Stimulated activated CD8-positive, alpha-beta memory T cell treated with anti-CD3 and anti-CD28 coated beads, Interleukin-2, amount 100 ng/mL, for 1 hour (primary cell): ENCODE data around the gene SYVN1.

Experiments used
- DNase-seq, 2 donors: peaks; one replicate each; pipeline ENCODE4 v3.0.0-alpha.2; 2020; ENCODE audit warnings: low read depth in 2 of 2

The SYVN1 gene

GRCh38 chr11:65087827-65088226 is 46.5 kb downstream of the SYVN1 start:
- DNase-seq, result no peak

GRCh38 chr11:65087216-65087615 is 47.1 kb downstream of the SYVN1 start:
- DNase-seq, result no peak

- DNase-seq, result no peak
Measured at GRCh38 chr11:65086809-65087208, 47.5 kb downstream of the SYVN1 start.

- DNase-seq, result no peak
Measured at GRCh38 chr11:65085446-65085845, 48.9 kb downstream of the SYVN1 start.

GRCh38 chr11:65084598-65085375 is 49.5 kb downstream of the SYVN1 start:
- no peak for DNase-seq

- DNase-seq, result peak; percentile 91
Measured at GRCh38 chr11:65083834-65084597, 50.3 kb downstream of the SYVN1 start, which contains the start of the genes CDCA5 and ZFPL1. Gene CDCA5 (minus strand): TSS chr11:65084040. CDS start chr11:65083978, 62 bp downstream. Gene ZFPL1 (plus strand): TSS chr11:65084222. CDS start chr11:65084699, 477 bp downstream.

- DNase-seq, result no peak
Measured at GRCh38 chr11:65083134-65083833, 51.0 kb downstream of the SYVN1 start.

- DNase-seq, result no peak
Measured at GRCh38 chr11:65078786-65079342, 55.5 kb downstream of the SYVN1 start.

GRCh38 chr11:65078151-65078550 is 56.2 kb downstream of the SYVN1 start:
- peak; percentile 32 to 57 for DNase-seq

GRCh38 chr11:65077451-65077850 is 56.9 kb downstream of the SYVN1 start:
- no peak for DNase-seq
